SK-N-MC (cell line): ENCODE measurements around the gene IL17RA.
"Not testable (repeated sequence)": the region's sequence is repeated elsewhere in the genome, so short reads cannot be mapped to it uniquely, and the experiment has no call there.

Experiments used
- DNase-seq: peaks from one replicate; pipeline ENCODE4 v3.0.0-alpha.2; 2011; ENCODE audit warnings: low read depth, low spot score
- H3K27ac ChIP-seq: fragments of 200-600 bp; sonication (generic); 2 replicates; pipeline ENCODE4 v1.5.1; 2016; ENCODE audit warnings: mixed run types
- H3K36me3 ChIP-seq: fragments of 200-600 bp; sonication (generic); 2 replicates; pipeline ENCODE4 v1.6.1; 2017; ENCODE audit warnings: antibody characterized with exemption, low read length, mixed read lengths; ENCODE audit not compliant: insufficient read depth
- H3K4me3 ChIP-seq: fragments of 200-600 bp; sonication (generic); 2 replicates; pipeline ENCODE4 v1.5.1; 2016
- H3K9ac ChIP-seq: fragments of 200-600 bp; sonication (generic); 2 replicates; pipeline ENCODE4 v1.8.0; 2017; ENCODE audit warnings: mixed run types, mixed read lengths; ENCODE audit not compliant: insufficient read length
- H3K9me3 ChIP-seq: fragments of 200-600 bp; sonication (generic); 2 replicates; pipeline ENCODE4 v1.6.1; 2017; ENCODE audit warnings: low read depth, mild to moderate bottlenecking, antibody characterized with exemption, low read length, moderate library complexity, mixed read lengths
- EZH2 ChIP-seq: fragments of 200-600 bp; sonication (generic); IDR thresholded peaks from one replicate; pipeline ENCODE4 v1.6.1; 2017; ENCODE audit warnings: antibody characterized with exemption
- FOXP2 ChIP-seq: optimal IDR thresholded peaks from 2 replicates; pipeline ENCODE3; 2011; ENCODE audit warnings: mild to moderate bottlenecking, moderate library complexity; ENCODE audit not compliant: insufficient read depth; ENCODE audit errors: extremely low read length, control extremely low read depth
- POLR2AphosphoS5 ChIP-seq: IDR thresholded peaks from 2 replicates; pipeline ENCODE4 v1.6.1; 2012; ENCODE audit warnings: mild to moderate bottlenecking, low read depth, low read length, borderline replicate concordance

Gene IL17RA

GRCh38 chr22:17084554-17085276, at the start of gene IL17RA:
Gene IL17RA (plus strand): TSS chr22:17085000. CDS start chr22:17085092, 92 bp downstream.
- TF ChIP-seq POLR2AphosphoS5 (peak; percentile 71), FOXP2 (no peak)
- DNase-seq, result no peak
- H3K4me3 ChIP-seq, result peak within 1 kb of the TSS; percentile 82
- H3K36me3 ChIP-seq, result no peaks in the 10 kb centered on the region
- peak within 1 kb of the TSS; percentile 72 for H3K9ac ChIP-seq
- no peak within 1 kb of the TSS for H3K27ac ChIP-seq
- no peaks in the 10 kb centered on the region for H3K9me3 ChIP-seq

DNA sequence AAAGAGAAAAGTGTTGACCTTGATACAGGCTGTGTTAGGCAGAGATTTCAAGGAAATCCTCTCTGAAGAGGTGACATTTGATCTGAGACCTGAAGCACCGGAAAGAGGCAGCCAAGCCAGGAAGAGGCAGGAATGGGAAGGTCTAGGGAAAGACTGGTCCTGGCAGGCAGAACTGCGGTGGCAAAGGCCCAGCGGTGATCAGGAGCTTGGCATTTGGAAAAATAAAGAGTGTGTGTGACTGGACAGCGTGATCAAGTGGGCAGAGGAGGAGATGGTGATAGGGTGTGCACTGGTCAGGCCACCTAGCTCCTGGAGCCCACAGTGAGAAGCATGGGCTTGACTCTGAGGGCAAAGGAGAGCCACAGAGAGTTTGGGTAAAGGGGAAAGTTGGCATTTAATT, 49.6 kb upstream of the IL17RA start:
- Histone ChIP-seq H3K4me3 (no peak overlapping the region), H3K27ac (no peak overlapping the region), H3K36me3 (no peaks in the 10 kb centered on the region), H3K9ac (no peak overlapping the region), H3K9me3 (no peaks in the 10 kb centered on the region)
- TF ChIP-seq EZH2 (no peak), FOXP2 (no peak), POLR2AphosphoS5 (no peak)
- no peak for DNase-seq

- not testable (repeated sequence) for H3K36me3 ChIP-seq, DNase-seq, H3K27ac ChIP-seq, H3K9ac ChIP-seq, H3K9me3 ChIP-seq
- peak overlapping the region; percentile 30; the same call in 1 of the 2 replicates for H3K4me3 ChIP-seq
These were observed 48.6 kb upstream of the IL17RA start for GRCh38 chr22:17035976-17036841.

- H3K9ac ChIP-seq, result peak overlapping the region; percentile 86
- not testable (repeated sequence) for H3K9me3 ChIP-seq, H3K36me3 ChIP-seq, DNase-seq, H3K27ac ChIP-seq
- H3K4me3 ChIP-seq, result peak overlapping the region; percentile 77
These were observed 47.7 kb upstream of the IL17RA start for GRCh38 chr22:17036842-17037711.

- no peak for TF ChIP-seq POLR2AphosphoS5
- no peak for TF ChIP-seq FOXP2
- TF ChIP-seq EZH2, result no peak
- Histone ChIP-seq H3K9ac (no peak overlapping the region), H3K4me3 (no peak overlapping the region), H3K27ac (no peak overlapping the region), H3K9me3 (no peaks in the 10 kb centered on the region), H3K36me3 (peaks cover 12% of the 10 kb centered on the region; the same call in 1 of the 2 replicates)
- DNase-seq, result no peak
These were observed 41.3 kb upstream of the IL17RA start for GRCh38 chr22:17043521-17043920.

DNA sequence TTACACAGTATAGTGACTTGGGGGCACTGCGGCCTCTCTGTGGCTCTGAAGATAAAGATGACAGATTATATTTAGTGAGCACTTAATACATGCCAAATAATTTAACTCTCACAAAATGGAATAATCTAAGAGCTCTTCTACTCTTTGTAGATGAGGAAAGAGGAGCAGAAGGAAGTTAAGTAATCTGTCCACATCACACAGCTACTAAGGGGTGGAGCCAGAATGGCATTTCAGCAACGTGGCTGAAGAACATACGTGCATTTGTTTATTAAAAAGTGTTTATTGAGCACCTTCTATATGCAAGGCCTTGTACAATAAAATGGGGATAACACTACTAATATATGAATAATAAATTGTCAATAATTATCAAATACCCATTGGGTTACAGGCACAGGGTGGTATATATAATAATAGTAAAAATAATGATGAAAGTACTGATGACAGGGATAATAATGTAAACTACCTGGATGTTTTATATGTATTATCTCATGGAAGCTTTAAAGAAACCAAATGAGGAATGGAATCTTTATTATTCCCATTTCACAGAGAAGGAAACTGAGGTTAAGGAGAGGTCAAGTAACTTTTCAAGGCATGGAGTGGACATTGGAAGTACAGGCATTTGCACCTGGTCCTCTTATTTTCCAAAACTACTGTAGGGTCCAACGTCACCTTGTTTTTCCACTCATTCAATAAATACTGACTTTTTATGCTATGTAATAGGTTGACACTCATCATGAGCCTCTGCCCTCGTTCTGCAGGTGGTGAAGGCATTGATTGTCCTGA, 38.0 kb upstream of the IL17RA start:
- no peaks in the 10 kb centered on the region for H3K9me3 ChIP-seq
- no peak for DNase-seq
- no peak overlapping the region for H3K9ac ChIP-seq
- no peak overlapping the region for H3K4me3 ChIP-seq
- no peak for TF ChIP-seq FOXP2
- no peak for TF ChIP-seq EZH2
- TF ChIP-seq POLR2AphosphoS5, result no peak
- no peak overlapping the region for H3K27ac ChIP-seq
- H3K36me3 ChIP-seq, result peaks cover 23% of the 10 kb centered on the region; the same call in 1 of the 2 replicates

DNA sequence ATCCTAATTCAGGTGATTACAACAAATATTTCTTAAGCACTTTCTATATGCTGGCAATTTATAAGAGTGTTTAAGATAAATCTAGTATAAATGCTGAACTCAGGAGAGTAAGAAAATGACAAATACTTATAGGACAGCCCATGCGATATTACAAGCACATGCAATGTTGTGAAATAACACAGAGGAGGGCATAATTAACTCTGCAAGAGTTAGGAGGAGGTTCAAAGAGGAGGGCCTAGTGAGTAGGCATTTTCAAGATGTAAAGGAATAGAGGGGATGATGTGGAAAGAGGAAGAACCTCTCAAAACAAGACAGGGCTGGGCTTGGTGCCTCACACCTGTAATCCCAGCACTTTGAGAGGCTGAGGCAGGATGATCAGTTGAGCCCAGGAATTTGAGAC, 37.1 kb upstream of the IL17RA start:
- no peak for DNase-seq
- TF ChIP-seq POLR2AphosphoS5 (no peak), FOXP2 (no peak), EZH2 (no peak)

DNA sequence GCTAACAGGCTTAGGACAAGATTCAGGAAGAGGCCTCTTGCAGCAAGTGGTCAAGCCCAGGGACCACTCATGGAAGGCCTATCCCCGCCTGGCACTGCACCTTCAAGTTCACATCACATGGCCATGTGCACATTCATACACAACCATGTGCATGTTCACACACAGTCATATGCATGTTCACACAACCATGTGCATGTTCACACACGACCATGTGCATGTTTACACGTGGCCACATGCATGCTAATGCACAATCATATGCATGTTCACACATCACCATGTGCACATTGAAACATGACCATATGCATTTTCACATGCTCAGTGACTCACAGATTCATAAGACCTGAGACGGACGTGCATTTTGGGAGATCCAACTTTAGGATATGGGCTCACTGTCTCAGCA, 28.7 kb upstream of the IL17RA start:
- H3K27ac ChIP-seq, result no peak overlapping the region
- H3K9ac ChIP-seq, result no peak overlapping the region
- TF ChIP-seq EZH2 (no peak), POLR2AphosphoS5 (no peak), FOXP2 (no peak)
- H3K4me3 ChIP-seq, result no peak overlapping the region
- H3K36me3 ChIP-seq, result peaks cover 7% of the 10 kb centered on the region; the same call in 1 of the 2 replicates
- no peak for DNase-seq
- no peaks in the 10 kb centered on the region for H3K9me3 ChIP-seq

More for the DNA sequence above, 37.1 kb upstream of the IL17RA start:
- Histone ChIP-seq H3K27ac (no peak overlapping the region), H3K4me3 (no peak overlapping the region), H3K9ac (no peak overlapping the region), H3K36me3 (peaks cover 24% of the 10 kb centered on the region; the same call in 1 of the 2 replicates), H3K9me3 (no peaks in the 10 kb centered on the region)
